HEK293T (cell line): Measurements from ENCODE around the gene PIM1.

ENCODE experiments used
- CTBP1 ChIP-seq: fragments of 450-650 bp; IDR thresholded peaks from 2 replicates; pipeline ENCODE4 v1.6.1; 2016; ENCODE audit warnings: borderline replicate concordance
- HDGF ChIP-seq: fragments of 450-650 bp; IDR thresholded peaks from 2 replicates; pipeline ENCODE4 v1.6.1; 2017; ENCODE audit warnings: antibody characterized with exemption, borderline replicate concordance
- LEF1 ChIP-seq: fragments of 450-650 bp; IDR thresholded peaks from 2 replicates; pipeline ENCODE4 v1.6.1; 2017; ENCODE audit warnings: mild to moderate bottlenecking, borderline replicate concordance
- SP1 ChIP-seq: fragments of 450-650 bp; IDR thresholded peaks from 2 replicates; pipeline ENCODE4 v1.6.1; 2017
- SUZ12 ChIP-seq: fragments of 450-650 bp; IDR thresholded peaks from 2 replicates; pipeline ENCODE4 v1.6.1; 2016; ENCODE audit warnings: mild to moderate bottlenecking
- TARDBP ChIP-seq: fragments of 450-650 bp; IDR thresholded peaks from 2 replicates; pipeline ENCODE4 v1.6.1; 2016
- ZNF384 ChIP-seq: fragments of 450-650 bp; IDR thresholded peaks from 2 replicates; pipeline ENCODE4 v1.6.1; 2016

DNA sequence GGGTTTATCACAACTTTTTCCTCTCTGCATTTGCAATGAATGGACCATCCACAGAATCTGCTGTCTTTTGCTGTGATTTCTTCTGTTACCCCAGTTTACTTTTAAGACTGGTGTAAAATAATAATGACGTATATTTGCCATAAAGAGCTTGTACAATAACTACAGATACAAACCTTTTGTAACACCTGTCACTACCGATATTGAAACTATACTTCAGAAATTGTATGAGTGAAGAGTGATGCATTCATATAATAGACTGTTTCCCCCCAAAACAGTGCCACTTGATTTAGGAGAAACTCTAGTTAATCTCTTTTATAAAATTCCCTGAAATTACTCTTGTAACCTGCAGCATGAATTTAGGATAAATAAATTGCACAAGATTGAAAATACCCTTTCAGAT is 26.4 kb upstream of the PIM1 start:
- no peak for TF ChIP-seq CTBP1
- no peak for TF ChIP-seq SP1
- no peak for TF ChIP-seq ZNF384
- TF ChIP-seq SUZ12 = no peak
- no peak for TF ChIP-seq TARDBP
- no peak for TF ChIP-seq LEF1
- TF ChIP-seq HDGF = no peak
